ENCODE results near the gene EIF4A2. TPM values are rescaled to one million over a fixed set of nuclear protein-coding genes. Genes with fewer than 3 reads are reported as not detected.

EIF4A2 gene
- total and polyA plus RNA-seq, 12 donors = 221 to 791 (median 517) TPM

GRCh38 chr3:186828340-186828739 lies 45.0 kb downstream of the EIF4A2 start:
- intact Hi-C loops (cut with DNase I) = loop anchor here in 1 of 2 donors (10.0 kb wide), 1 partner anchor 214 kb away; the partner anchor contains the start of gene AHSG
- no peaks in the 10 kb centered on the region for H3K9me3 ChIP-seq (replicated peaks in 1 of 3)
- peaks cover 0 to 5% of the 10 kb centered on the region in 2 donors for H3K4me1 ChIP-seq (replicated peaks in 1 of 2)
- H3K27ac ChIP-seq = no peak overlapping the region
- 18 to 36% (median 32%) methylated on average over 3 to 5 of the region's 5 CpGs for WGBS, 4 donors
- H3K4me3 ChIP-seq = no peak overlapping the region
- no peak for DNase-seq
- no peaks in the 10 kb centered on the region for H3K36me3 ChIP-seq (replicated peaks in 1 of 2)
- TF ChIP-seq POLR2A (IDR thresholded peaks at IDR 0.05) (no peak), CTCF (IDR thresholded peaks at IDR 0.05) (no peak)
- peaks cover 29% of the 10 kb centered on the region for H3K27me3 ChIP-seq

GRCh38 chr3:186831798-186832197 lies 48.4 kb downstream of the EIF4A2 start:
- no peaks in the 10 kb centered on the region for H3K9me3 ChIP-seq (replicated peaks in 1 of 3)
- TF ChIP-seq POLR2A (IDR thresholded peaks at IDR 0.05) (no peak), CTCF (IDR thresholded peaks at IDR 0.05) (no peak)
- no peak overlapping the region for H3K4me3 ChIP-seq
- no peak overlapping the region for H3K27ac ChIP-seq
- no peak for DNase-seq
- no peaks in the 10 kb centered on the region for H3K36me3 ChIP-seq (replicated peaks in 1 of 2)
- intact Hi-C loops (cut with DNase I) = no loop called here
- H3K4me1 ChIP-seq (replicated peaks in 1 of 2) = peaks cover 0 to 5% of the 10 kb centered on the region in 2 donors
- 48 to 75% (median 58%) methylated on average over 1 to 4 of the region's 4 CpGs for WGBS, 4 donors
- H3K27me3 ChIP-seq = peaks cover 29% of the 10 kb centered on the region

- Histone ChIP-seq H3K36me3 (replicated peaks in 1 of 2) (no peaks in the 10 kb centered on the region), H3K27me3 (peaks cover 29% of the 10 kb centered on the region), H3K27ac (no peak overlapping the region), H3K9me3 (replicated peaks in 1 of 3) (no peaks in the 10 kb centered on the region), H3K4me3 (no peak overlapping the region), H3K4me1 (replicated peaks in 1 of 2) (peaks cover 0 to 5% of the 10 kb centered on the region in 2 donors)
- intact Hi-C loops (cut with DNase I) = no loop called here
- DNase-seq = no peak
- WGBS, 4 donors = 69 to 88% (median 75%) methylated on average over 1 of the region's 1 CpG
- TF ChIP-seq CTCF (IDR thresholded peaks at IDR 0.05) = no peak
- TF ChIP-seq POLR2A (IDR thresholded peaks at IDR 0.05) = no peak
These were observed 48.9 kb downstream of the EIF4A2 start for GRCh38 chr3:186832276-186832675.

MicroRNAs encoded within 50 kb of the gene (microRNA counts, 767-probe panel; counts per million panel counts)
- microRNA hsa-miR-1248 = 0 counts per million in 2 donors

Small RNAs within 50 kb of the gene (microRNA-seq; reads per million reads assigned to microRNA genes)
- gene MIR1248 = 9.2 to 22.8 (median 21.9) reads per million in 3 donors

Small RNAs within 50 kb of the gene (small RNA-seq; reads per million reads assigned to genes)
- gene RF00092 (0 reads per million in 2 donors), gene RNU6-1105P (0 reads per million in 2 donors), gene SNORA4 (0 reads per million in 2 donors), gene SNORA63 (0 reads per million in 2 donors), gene SNORA81 (0 reads per million in 2 donors), gene SNORD2 (0 reads per million in 2 donors)

Other genes starting within 250 kb of the EIF4A2 start
- 1 to 10 TPM in 8 of 9 donors, under 1 TPM in 1; 0.78 to 4.3 (median 2.3) TPM for gene CRYGS, start 239.2 kb upstream of the EIF4A2 start, total RNA-seq
- gene CRYGS, start 239.2 kb upstream of the EIF4A2 start, polyA plus RNA-seq = 10 to 100 TPM in 2 of 3 donors, 1 to 10 TPM in 1; 1.7 to 22.0 (median 10.4) TPM
- 10 to 100 TPM in 5 of 9 donors, 1 to 10 TPM in 4; 7.8 to 21.0 (median 10.1) TPM for gene TBCCD1, start 216.2 kb upstream of the EIF4A2 start, total RNA-seq
- 10 to 100 TPM in 1 of 3 donors, 1 to 10 TPM in 2; 3.3 to 14.2 (median 3.3) TPM for gene TBCCD1, start 216.2 kb upstream of the EIF4A2 start, polyA plus RNA-seq
- gene DNAJB11, start 212.9 kb upstream of the EIF4A2 start, total RNA-seq = 10 to 100 TPM; 20.1 to 70.9 (median 36.2) TPM
- 10 to 100 TPM; 41.8 to 93.2 (median 50.1) TPM for gene DNAJB11, start 212.9 kb upstream of the EIF4A2 start, polyA plus RNA-seq
- gene AHSG, start 170.5 kb upstream of the EIF4A2 start, total RNA-seq = 1 to 10 TPM in 2 of 9 donors, under 1 TPM in 1, not detected in 6; 0.22 to 1.4 (median 1.3) TPM
- gene AHSG, start 170.5 kb upstream of the EIF4A2 start, polyA plus RNA-seq = under 1 TPM in 1 of 3 donors, not detected in 2; 0.26 TPM
- not detected for gene FETUB, start 143.2 kb upstream of the EIF4A2 start, total RNA-seq
- not detected for gene FETUB, start 143.2 kb upstream of the EIF4A2 start, polyA plus RNA-seq
- under 1 TPM in 1 of 9 donors, not detected in 8; 0.14 TPM for gene HRG, start 117.6 kb upstream of the EIF4A2 start, total RNA-seq
- gene HRG, start 117.6 kb upstream of the EIF4A2 start, polyA plus RNA-seq = under 1 TPM in 1 of 3 donors, not detected in 2; 0.26 TPM
- gene KNG1, start 66.2 kb upstream of the EIF4A2 start, total RNA-seq = under 1 TPM in 3 of 9 donors, not detected in 6; 0.16 to 0.32 (median 0.19) TPM
- under 1 TPM in 1 of 3 donors, not detected in 2; 0.38 TPM for gene KNG1, start 66.2 kb upstream of the EIF4A2 start, polyA plus RNA-seq
- gene RFC4, start 22.9 kb downstream of the EIF4A2 start, total RNA-seq = 10 to 100 TPM in 3 of 9 donors, 1 to 10 TPM in 6; 5.3 to 30.6 (median 8.9) TPM
- 10 to 100 TPM in 2 of 3 donors, 1 to 10 TPM in 1; 9.0 to 13.1 (median 12.1) TPM for gene RFC4, start 22.9 kb downstream of the EIF4A2 start, polyA plus RNA-seq
- gene ADIPOQ, start 59.1 kb downstream of the EIF4A2 start, total RNA-seq = 10 to 100 TPM in 1 of 9 donors, 1 to 10 TPM in 5, under 1 TPM in 2, not detected in 1; 0.18 to 10.4 (median 2.5) TPM
- gene ADIPOQ, start 59.1 kb downstream of the EIF4A2 start, polyA plus RNA-seq = 10 to 100 TPM in 1 of 3 donors, under 1 TPM in 2; 0.71 to 18.0 (median 0.97) TPM
- gene ST6GAL1, start 146.9 kb downstream of the EIF4A2 start, total RNA-seq = 10 to 100 TPM; 14.1 to 95.0 (median 60.1) TPM
- 10 to 100 TPM in 2 of 3 donors, 1 to 10 TPM in 1; 7.2 to 30.9 (median 10.6) TPM for gene ST6GAL1, start 146.9 kb downstream of the EIF4A2 start, polyA plus RNA-seq